ENCODE data around the gene SACS.
"Not testable (repeated sequence)": the region's sequence is repeated elsewhere in the genome, so short reads cannot be mapped to it uniquely, and the experiment has no call there.

Gene SACS

DNA sequence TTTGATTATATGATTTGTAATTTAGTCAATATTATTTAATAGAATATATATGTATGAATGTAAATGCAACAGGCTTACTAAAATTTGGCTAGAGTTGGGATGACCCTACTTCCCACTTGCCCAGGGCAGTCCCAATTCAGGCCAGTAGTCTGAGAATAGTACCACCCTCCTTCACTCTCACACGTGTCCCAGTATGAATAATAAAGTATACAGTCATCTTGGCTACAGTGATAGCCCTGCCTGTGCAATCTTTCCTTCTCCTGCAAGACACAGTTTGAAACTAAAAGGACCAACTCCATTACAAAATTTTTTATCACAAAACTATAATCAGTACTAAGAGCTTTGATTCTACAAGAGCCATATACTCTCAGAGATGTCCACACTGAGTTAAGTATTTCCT lies 76.2 kb downstream of the SACS start:
- ATAC-seq: no peak

DNA sequence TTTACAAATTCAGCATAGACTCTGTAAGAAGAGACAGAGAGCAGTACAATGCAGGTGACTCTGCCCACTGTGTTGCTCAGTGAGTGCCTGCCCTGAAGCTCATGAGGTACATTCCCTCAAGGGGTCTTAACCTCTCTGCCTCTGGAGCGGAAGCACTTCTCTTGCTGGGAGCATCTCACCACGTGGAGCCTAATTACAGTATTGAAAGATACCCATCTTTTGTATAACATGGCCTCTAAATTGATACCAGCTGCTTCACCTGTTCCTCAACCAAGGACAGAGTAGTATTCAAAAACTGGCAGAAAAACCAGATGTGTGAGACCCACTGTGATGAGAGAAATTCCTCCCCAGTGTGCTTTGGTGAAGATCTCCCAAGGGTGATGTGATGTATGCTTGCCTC lies 77.1 kb downstream of the SACS start:
- no peak for ATAC-seq

DNA sequence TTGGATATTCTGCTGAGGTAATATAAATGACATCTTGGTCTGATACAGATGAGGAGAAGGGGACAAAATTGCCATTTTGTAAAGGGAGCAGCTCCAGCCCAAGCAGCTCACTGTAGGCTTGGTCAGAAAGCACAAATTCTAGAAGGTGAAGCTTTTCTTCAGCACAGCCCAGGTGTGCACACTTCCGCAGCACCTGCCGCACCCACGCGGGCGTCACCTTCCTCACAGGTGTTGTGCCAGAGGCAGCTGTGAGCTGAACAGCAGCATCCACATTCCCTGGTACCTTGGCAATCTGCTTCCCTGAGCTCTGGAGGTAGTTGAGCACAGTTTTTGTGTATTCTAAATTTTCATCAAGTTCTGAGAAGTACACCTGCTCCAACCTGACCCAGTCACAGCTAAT lies 79.0 kb downstream of the SACS start:
- ATAC-seq: no peak

DNA sequence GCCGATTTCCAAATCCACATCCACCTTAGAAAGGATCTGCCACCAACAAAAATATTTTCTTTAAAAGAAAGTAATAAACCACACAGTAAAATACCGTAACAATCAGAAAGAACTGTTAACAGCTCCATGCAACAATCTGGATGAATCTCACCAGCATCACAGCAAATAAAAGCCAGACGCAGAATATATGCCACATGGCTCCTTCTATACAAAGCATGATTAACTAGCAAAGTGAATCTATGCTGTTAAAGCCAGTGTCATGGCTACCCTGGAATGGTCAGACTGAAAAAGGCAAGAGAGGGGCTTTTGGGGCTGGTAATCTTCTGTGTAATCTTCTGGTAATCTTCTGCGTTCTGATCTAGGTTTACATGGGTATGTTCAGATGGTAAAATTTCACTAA lies 81.3 kb downstream of the SACS start:
- no peak for ATAC-seq

DNA sequence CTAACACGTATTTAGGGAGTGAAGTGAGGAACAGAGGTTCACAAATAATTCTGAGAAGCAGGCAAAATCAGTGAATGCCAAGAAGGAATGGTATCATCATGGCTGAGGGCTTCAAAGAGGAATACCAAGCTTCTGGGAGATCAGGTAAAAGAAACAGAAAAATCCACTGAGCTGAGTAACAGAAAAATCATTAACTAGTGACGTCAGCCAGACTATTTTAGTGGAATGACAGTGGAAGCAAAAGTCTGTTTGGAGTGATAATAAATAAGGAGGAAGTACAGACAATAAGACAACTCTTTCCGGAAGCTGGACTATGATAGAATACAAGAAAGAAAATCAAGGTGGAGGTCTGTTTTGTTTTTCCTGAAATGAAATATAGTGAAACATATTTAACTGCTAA lies 83.5 kb downstream of the SACS start:
- no peak for ATAC-seq

DNA sequence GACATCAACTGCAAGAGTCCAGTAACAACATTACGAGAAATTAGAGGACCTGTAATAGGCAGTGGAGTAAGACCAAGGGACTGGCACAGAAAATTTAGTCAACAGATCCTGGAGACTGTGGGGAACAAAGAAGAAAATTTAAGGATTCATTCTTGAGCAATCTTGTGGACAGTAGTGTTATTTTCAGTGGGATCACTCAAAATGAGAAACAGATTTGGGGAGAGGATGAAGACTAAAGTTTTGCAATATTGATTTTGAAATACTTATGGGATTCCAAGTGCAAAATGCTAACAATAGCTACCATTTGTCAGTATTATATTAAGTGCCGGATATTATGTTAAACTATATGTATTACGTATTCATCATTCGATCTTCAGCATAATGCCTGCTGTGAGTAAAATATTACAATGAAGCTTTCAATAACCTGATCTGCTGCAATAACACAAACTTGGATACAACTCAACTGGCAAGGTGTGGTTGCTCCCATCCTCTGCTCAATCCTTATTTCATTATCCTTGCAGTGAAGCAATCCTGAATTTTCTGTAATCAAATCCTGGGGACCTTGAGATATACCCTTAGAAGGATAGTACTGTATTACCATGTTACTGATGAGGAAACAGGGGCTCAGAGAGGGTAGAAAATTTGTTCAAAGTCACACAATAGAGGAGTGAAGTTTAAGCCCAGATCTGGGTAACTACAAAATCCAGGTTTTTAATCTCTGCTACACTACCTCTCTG lies 84.2 kb downstream of the SACS start:
- no peak for ATAC-seq

DNA sequence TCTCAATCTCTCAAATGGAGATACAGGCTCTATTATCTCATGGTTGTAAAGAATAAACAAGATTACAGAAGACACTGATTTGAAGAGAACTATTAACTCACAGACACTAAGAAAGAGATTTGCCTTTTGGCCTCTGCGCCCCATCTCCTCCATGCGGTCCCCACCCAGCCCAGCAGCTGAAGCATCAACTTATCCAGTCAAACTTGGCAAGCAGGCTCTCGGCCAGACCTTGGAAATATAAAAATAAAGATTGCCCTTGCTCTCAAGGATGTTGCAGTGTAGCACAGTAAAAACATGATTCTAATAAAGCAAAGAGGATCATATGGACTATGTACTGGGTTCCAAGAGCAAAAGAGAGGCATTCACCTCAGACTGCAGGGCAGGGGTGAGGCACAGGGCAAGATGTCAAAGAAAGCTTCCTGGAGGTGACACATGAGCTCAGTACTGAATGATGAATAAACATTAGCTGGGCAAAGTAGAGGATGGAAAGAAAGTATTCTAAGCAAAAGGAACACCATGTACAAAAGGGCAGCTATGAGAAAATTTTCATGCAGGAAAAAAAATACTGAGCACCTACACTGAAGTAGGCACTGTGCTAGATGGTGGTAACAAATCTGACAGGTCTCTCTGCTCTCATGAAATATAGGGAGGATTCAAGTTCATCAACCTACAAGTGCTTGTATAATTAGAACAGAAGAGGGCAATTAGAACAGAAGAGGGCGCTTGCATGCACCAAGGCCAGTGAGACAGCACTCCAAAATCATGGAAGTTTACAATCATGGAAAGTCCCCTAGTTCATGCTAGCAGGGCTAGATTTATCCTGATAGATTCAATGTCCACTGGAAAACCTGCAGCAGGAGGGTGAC lies 85.0 kb downstream of the SACS start:
- no peak for ATAC-seq

DNA sequence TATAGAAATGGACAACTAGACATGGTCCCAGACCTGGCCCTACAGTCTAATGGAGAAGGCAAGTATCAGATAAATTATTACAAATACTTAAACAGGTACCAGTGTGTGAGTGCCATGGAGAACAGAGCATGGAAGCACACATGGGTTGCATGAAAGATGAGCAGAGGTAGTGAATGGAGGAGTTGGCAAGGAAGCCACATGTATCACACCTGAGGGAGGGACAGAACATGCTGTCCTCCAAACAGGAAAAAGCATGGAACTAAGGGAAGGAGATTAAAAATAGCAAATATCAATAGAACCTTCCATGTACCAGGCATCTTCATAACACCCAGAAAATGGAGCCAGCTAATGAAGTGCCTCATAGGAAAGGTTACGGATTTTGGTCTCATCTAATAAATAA lies 85.9 kb downstream of the SACS start:
- ATAC-seq: no peak

DNA sequence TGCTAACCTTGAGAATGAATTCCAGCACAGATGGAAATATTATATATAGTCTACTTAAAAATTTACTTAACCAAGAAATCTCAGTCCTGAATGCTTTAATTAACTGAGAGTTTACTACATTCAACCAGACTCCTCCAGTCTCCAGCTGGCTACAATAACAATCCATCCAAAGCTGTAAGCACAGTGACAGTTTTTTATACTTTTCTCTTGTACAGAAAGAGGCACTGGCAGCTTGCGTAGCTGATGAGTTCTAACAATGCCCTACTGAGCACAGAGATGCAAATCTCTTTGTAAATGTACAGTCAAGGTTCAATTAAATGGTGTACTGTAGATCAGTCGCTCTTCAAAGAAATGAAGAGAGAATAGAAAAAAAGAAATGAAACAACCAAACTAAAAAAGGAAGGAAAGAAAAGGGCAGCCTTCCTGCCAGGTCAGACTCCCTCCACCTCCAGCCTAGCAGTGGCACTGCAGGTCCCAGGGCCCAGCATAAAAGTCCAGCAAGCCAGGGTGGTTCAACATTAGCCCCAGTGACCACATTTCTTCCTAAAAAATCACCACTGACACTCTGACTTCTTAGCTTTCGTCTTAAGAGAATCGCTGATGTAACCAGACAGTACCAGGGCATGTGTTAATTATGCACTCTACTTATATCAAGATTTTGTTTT lies 88.4 kb downstream of the SACS start:
- no peak for ATAC-seq

DNA sequence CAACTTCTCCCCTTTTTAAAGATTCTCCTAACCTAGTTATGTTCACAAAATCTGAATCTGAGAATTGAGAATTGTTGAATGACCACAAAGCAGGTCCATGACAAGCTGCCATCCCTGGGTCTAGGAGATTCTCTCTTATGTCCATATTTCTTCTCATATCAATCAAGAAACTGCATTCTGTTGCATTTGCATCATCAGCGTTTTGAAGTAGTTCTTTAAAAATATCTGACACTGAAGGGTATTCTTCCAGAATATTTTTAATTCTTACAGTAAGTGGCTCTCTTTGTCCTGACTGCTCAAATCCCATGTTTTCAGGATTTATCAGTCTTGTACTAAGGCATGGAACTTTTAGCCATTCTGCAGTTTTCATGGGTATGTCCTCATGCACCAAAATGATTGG lies 94.3 kb downstream of the SACS start:
- no peak for ATAC-seq

DNA sequence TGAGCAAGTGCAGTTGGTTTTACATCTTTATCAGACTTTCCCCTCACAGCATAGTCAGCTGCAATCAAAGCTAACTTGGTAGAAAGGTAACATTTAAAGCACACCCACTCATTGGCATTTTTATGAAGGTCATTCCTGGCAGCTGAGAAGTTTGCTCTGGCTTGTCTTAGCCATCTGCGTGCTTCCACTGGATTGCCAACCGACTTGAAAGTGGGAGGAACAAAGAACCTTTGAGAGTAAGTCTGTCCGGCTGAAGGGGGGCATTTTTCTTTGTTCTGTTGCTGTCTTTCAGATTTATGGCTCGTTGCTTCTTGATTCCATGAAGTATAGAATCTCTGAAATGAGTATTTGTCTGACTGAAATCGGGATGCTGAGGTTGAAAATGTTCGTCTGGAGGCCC lies 103.1 kb downstream of the SACS start:
- no peak for ATAC-seq

DNA sequence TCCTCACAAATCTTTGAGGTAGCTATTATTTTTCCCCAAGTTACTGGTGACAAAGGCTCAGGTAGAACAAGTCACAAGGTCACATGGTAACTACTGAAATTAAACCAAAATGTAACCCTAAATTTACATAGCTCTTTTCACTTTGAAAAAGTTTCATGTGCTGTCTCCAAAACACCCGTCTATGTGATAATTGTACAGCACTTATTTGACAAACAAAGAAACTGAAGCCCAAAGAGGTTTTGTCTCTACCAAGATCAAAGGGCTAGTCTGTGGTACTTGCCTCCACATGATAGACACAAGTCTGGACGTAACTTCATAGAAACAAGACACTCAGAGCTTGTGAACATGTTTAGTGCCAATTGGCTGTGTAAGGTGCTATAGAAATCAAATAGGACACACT lies 108.3 kb downstream of the SACS start:
- ATAC-seq: no peak

DNA sequence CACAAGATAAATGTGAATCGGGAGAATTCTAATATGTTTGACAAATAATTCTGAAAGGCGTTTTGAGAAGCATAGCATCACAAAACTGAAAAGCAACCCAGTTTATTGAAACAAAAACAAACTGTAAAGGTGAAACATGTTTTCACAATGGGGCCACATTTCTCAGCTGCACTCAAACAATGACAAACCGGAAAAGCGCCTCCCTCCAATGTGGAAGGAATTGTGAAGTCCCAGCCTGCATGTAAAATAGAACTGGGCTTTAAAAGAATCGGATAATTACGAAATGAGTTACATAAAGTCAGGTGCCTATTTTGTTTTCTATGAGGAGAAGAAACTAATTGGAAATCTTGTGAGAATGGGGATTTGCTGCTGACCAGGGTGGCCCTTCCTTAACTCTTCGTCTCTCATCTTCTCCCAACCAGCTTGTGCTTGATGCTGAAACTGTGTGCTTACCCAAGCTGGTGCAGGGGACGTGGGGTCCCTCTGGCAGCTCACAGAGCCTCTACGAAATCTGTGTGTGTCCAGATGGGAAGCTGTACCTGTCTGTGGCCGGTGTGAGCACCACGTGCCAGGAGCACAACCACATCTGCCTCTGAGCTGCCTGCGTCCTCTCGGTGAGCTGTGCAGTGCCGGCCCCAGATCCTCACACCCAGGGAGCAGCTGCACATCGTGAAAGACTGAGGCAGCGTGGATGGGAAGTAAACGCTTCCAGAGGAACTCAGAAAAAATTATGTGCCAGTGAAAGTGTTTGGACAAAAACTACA lies 109.4 kb downstream of the SACS start:
- no peak for ATAC-seq

DNA sequence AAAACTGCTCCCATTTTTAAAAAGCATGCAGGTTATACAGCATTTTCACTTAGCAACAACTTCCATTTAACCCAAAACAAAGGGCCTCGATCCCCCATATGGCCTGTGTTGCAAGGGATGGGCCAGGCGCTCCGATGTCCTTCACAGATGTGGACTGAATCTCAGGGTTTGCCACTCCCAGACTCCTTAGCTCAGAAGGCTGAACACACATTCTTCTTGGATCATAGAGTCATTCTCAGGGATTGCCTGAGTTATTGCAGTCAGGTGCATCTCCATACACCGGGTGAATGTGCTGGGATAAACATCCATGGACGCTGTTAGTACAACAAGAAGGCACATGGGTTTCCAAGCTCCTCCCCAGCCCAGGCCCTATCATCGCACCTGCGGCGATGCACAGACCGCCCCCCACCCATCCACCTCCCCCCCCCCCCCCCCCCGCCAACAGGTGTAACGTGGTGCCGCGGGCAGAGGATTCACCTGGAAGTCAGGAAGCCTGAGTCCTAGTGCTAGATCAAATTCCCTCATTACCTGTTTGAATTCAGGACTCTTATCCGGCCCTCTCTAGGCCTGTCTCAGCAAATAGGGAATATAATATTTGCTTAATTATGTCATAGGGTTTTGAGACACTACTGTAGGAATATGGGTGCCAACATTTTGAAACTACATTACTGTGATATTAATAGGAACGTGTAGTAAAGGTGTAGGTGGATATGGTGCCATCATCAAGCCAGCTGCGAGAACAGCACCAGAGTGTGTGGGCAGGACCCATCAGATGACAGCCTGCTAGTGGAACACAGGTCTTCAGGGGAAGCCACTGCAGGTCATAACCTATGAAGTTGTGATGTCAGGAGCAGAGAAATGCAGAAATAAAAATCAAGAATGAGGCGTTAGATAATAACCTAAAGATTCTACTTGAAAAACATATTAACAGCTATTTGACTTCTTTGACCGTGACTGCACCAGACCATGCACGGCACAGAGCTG lies 110.9 kb downstream of the SACS start:
- ATAC-seq: no peak

DNA sequence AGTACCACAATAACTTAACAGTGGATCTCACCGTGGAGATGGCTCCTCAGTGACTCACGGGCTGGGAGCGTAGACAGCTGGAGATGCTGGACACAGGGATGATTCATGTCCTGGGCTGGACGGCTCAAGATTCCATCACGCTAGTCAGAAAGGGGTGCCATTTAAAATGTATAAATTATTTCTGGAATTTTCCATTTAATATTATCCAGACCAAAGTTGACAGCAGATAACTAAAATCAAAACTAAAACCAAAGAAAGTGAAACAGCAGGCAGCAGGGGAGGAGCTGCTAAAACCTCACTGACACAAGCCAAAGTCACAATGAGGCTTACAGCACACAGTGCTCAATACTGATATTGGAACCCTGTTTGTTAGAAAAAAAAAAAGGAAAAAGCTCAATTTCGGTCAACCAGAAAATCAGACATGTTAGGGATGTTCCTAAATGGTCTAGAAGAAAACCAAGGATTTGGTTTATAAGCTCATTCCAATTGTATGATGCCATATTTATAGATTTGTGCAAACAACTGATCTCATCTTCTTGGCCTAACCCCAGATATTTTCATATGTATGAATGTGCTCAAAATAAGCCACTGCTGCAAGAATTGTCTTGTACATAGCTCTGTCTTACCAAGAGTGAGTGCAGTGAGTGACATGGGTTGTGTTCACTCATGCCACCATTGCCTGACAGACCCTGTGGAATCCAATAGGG lies 111.8 kb downstream of the SACS start:
- peak; percentile 83 to 84 for ATAC-seq

DNA sequence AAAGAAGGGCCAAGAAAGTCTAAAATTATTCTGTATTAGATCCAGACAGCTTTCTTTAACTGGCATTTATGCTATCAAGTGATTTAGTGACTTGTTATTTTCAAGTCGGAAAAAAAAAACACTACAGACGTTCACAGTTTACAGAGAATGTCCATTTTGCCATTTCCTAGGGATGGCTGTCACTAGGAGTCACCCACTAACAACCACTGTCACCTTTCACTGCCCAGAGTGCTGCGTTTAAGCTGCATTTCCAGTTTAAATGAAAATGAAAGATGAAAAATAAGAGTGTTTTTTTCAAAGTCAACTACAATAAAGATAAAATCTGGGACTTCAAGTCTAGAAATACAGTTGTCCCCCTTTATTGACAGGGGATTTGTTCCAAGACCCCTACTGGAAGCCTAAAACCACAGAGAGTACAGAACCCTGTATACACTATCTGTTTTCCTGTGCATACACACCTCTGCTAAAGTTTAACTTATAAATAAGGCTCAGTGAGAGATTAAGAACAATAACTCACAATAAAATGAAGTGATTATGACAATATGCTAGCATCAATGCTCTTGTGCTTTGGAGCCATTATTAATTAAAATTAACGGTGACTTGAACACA lies 112.5 kb downstream of the SACS start:
- ATAC-seq: no peak

DNA sequence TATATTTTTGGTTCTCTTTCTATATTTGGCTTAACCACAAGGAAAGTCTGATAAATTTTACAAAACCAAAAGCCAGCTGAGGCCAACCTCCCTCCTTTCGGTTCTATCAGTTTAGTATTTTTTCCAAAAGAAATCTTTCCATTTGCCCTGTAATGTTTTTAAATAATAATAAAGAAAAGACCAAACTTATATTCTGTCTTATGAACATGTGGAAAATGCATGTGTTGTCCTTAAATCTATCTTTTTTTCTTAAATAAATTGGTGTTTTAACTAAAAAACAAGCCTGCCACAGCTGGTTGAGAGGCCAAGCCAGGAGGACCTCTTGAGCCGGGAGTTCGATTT lies 113.6 kb downstream of the SACS start:
- ATAC-seq: no peak

DNA sequence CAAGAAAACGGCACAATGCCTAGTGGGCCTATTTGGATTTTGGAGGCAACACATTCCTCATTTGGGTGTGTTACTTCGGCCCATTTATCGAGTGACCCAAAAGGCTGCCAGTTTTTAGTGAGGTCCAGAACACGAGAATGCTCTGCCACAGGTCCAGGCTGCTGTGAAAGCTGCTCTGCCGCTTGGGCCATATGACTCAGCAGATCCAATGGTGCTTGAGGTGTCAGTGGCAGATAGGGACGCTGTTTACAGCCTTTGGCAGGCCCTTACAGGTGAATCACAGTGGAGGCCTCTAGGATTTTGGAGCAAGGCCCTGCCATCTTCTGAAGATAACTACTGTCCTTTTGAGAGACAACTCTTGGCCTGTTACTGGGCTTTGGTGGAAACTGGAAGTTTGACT lies 118.7 kb downstream of the SACS start:
- not testable (repeated sequence) for ATAC-seq

DNA sequence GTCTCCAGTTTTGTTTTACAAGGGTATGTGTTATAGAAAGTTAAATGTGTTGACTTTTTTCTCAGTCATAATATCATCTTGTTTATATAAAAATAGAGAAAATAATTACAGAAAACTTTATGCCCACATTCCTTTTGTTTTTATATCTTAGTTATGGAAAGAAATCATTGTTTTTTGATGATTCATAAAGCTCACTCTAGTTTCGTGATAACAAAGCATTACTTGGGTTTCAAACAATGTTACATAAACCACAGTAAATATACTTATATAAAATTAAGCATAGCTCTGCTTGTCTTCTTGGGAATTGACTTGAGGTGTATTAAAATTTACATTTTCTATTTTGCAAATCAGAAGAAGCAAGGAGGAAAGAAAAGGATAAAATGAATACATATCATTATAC lies 140.9 kb downstream of the SACS start:
- no peak for ATAC-seq

DNA sequence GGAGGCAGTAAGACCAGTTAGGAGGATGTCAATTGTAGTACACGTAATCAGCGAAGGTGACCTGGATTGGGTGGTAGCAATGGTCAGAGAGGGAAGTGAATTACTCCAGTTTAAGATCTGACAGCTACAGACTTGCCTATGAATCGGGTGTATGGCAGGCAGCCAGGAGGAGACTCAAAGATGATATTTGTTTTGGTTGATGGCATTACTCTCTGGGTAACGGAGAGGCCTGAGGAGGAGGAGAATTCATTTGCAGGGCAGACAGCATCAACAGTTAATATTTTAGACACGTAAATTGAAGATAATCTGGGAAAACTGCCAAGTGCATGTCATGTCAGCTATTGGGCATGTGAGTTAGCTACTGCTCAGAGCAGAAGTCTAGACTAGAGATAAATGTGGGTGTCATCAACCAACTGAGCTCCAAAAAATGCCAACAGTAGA lies 143.6 kb downstream of the SACS start:
- no peak for ATAC-seq

DNA sequence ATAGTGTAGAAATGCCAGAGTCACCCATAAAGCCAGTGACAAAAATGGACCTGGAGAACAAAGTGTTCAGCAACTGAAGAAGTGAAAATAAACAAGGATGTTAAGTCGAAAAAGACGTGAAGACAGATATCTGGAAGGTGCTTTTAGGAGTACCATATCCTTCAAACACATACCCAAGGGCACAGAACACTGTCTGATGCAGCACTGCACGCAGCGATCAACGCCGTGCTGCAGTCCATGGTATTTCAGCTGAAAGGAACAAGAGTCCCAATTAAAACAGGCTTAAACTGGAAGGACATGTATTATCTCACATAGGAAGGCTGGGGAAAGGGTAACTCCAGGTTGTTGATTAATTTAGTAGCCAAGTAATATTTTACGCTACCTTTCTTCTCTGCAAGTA lies 144.5 kb downstream of the SACS start:
- ATAC-seq: no peak

Measured in activated CD4-positive, CD25-positive, alpha-beta regulatory T cell treated with anti-CD3 and anti-CD28 coated beads, Interleukin-2, amount 50 U/mL, for 24 hours (primary cell).